Upper lobe of left lung (tissue), 6 donors: Measurements from ENCODE around the gene AFAP1L2. TPM values are rescaled to one million over a fixed set of nuclear protein-coding genes. Genes with fewer than 3 reads are reported as not detected.

Experiments
- ATAC-seq, 2 donors: fragments of 200-7000 bp; cut with Tn5 transposase; one replicate each; pipeline ENCODE4 v1.9.1; 2022; ENCODE audit warnings: mild to moderate bottlenecking in 2 of 2, moderate library complexity in 2 of 2; ENCODE audit not compliant: low FRiP score in 2 of 2
- DNase-seq, 2 donors: peaks; one replicate each; pipeline ENCODE4 v3.0.0-alpha.2; 2019 to 2020
- H3K27ac ChIP-seq, 4 donors: fragments of 200-600 bp; sonication (generic); one replicate each; pipeline ENCODE4 v1.5.1; 2016 to 2019
- H3K27me3 ChIP-seq, 4 donors: fragments of 200-600 bp; sonication (generic); one replicate each; pipeline ENCODE4 v1.5.1; 2017 to 2019
- H3K36me3 ChIP-seq, 4 donors: fragments of 200-600 bp; sonication (generic); one replicate each; pipeline ENCODE4 v1.5.1; 2016 to 2019
- H3K4me1 ChIP-seq, 4 donors: fragments of 200-600 bp; sonication (generic); one replicate each; pipeline ENCODE4 v1.5.1; 2018 to 2019
- H3K4me3 ChIP-seq, 4 donors: fragments of 200-600 bp; sonication (generic); one replicate each; pipeline ENCODE4 v1.5.1; 2017 to 2019; ENCODE audit warnings: mild to moderate bottlenecking in 2 of 4, moderate library complexity in 1 of 4
- H3K9me3 ChIP-seq, 4 donors: fragments of 200-600 bp; sonication (generic); one replicate each; pipeline ENCODE4 v1.5.1; 2018 to 2019
- EP300 ChIP-seq, 4 donors: sonication (generic); formaldehyde crosslinking; IDR thresholded peaks; one replicate each; pipeline ENCODE4 v1.5.1; 2017; ENCODE audit warnings: antibody characterized with exemption in 4 of 4, control low read depth in 2 of 4
- POLR2A ChIP-seq, 4 donors: fragments of 450-650 bp; IDR thresholded peaks; one replicate each; pipeline ENCODE4 v1.5.1; 2016 to 2017; ENCODE audit warnings: antibody characterized with exemption in 4 of 4, mild to moderate bottlenecking in 2 of 4
- POLR2AphosphoS5 ChIP-seq, 2 donors: sonication (generic); formaldehyde crosslinking; IDR thresholded peaks; one replicate each; pipeline ENCODE4 v1.5.1; 2017; ENCODE audit warnings: antibody characterized with exemption in 2 of 2
- WGBS, 2 donors: methylation state at CpG; one replicate each; pipeline ENCODE4 v1.1.5; 2017 to 2018; 5-methylcytosine and 5-hydroxymethylcytosine counted together
- total RNA-seq, 6 donors: library from RNA; depleted of rRNA in 4 of 6; stranded (reverse); fragments of >200 nt in 4 of 6; gene quantifications; one replicate each; pipeline versions ENCODE4 v1.1.0 to v1.2.1, GENCODE V29; 2016 to 2021
- TF ChIP-seq, protein P1 (sequence below), 6 experiments: fragments of 450-650 bp in 4 of 6; fragments of 200-600 bp in 2 of 6; sonication (generic) in 2 of 6; IDR thresholded peaks; one replicate each; pipeline ENCODE4 v1.5.1; 2016 to 2019; ENCODE audit warnings: antibody characterized with exemption in 6 of 6
- donor health status: DM: no; HTN: no; CAD: no; lungs with moderate emphysema.
- donor health status: DM: no; HTN: yes; CAD: no; lungs with severe emphysema.

Gene AFAP1L2
- total RNA-seq, 6 donors from 2014 or later: 2.3 to 9.6 (median 3.4) TPM

DNA sequence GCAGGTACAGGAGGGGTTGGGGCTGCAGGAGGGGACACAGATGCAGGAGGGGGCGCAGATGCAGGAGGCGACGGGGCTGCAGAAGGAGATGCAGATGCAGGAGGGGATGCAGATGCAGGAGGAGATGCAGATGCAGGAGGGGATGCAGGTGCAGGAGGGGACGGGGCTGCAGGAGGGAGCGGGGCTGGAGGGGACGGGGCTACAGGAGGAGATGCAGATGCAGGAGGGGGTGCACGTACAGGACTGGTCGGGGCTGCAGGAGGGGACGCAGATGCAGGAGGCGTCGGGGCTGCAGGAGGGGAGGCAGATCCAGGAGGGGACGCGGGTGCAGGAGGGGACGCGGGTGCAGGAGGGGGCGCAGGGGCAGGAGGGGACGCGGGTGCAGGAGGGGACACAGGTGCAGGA lies 98.8 kb downstream of the AFAP1L2 start:
- TF ChIP-seq POLR2A (IDR thresholded peaks at IDR 0.05) (no peak), POLR2AphosphoS5 (IDR thresholded peaks at IDR 0.05) (no peak), EP300 (IDR thresholded peaks at IDR 0.05) (no peak)
- TF ChIP-seq, protein P1, sequence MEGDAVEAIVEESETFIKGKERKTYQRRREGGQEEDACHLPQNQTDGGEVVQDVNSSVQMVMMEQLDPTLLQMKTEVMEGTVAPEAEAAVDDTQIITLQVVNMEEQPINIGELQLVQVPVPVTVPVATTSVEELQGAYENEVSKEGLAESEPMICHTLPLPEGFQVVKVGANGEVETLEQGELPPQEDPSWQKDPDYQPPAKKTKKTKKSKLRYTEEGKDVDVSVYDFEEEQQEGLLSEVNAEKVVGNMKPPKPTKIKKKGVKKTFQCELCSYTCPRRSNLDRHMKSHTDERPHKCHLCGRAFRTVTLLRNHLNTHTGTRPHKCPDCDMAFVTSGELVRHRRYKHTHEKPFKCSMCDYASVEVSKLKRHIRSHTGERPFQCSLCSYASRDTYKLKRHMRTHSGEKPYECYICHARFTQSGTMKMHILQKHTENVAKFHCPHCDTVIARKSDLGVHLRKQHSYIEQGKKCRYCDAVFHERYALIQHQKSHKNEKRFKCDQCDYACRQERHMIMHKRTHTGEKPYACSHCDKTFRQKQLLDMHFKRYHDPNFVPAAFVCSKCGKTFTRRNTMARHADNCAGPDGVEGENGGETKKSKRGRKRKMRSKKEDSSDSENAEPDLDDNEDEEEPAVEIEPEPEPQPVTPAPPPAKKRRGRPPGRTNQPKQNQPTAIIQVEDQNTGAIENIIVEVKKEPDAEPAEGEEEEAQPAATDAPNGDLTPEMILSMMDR (IDR thresholded peaks at IDR 0.05): no peak
- WGBS, 2 donors: 93 to 94% methylated on average over 17 to 18 of the region's 18 CpGs
- Histone ChIP-seq H3K27ac (no peak overlapping the region), H3K27me3 (no peaks in the 10 kb centered on the region), H3K36me3 (peaks cover 0 to 2% (median 0%) of the 10 kb centered on the region in 4 donors), H3K4me1 (peaks cover 10 to 18% (median 12%) of the 10 kb centered on the region in 4 donors), H3K4me3 (no peak overlapping the region), H3K9me3 (no peaks in the 10 kb centered on the region)
- ATAC-seq (no peak), DNase-seq (peak in 1 of 2 donors; percentile 56)

DNA sequence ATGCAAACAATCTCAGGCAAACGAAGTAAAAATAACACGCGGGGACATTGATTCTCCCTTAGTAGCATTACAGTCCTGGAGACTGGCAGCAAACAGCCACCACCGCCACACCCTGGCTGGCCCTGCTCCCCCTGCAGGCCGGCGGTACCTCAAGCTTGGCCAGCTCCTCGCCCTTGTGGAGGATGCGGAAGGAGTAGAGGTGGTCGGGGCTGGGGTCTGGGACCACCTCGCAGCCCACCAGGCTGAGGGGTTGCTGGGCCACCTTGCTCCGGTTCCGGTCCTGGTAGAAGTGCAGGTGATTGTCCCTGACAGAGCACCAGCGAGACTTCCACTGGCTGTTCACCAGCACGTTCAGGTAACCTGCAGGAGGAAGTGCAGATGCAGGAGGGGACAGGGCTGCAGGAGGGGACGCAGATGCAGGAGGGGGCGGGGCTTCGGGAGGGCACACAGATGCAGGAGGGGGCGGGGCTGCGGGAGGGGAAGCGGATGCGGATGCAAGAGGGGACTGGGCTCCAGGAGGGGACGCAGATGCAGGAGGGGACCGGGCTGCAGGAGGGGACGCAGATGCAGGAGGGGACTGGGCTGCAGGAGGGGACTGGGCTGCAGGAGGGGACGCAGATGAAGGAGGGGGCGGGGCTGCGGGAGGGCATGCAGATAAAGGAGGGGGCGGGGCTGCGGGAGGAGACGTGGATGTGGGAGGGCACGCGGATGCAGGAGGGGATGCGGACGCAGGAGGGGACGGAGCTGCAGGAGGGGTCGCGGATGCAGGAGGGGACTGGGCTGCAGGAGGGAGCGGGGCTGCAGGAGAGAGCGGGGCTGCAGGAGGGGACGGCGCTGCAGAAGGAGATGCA lies 99.5 kb downstream of the AFAP1L2 start:
- Histone ChIP-seq H3K4me1 (peaks cover 10 to 18% (median 12%) of the 10 kb centered on the region in 4 donors), H3K27me3 (no peaks in the 10 kb centered on the region), H3K36me3 (peaks cover 0 to 3% (median 1%) of the 10 kb centered on the region in 4 donors), H3K4me3 (peak overlapping the region in 3 of 4 donors; percentile 31 to 48 (median 44)), H3K27ac (peak overlapping the region in 2 of 4 donors; percentile 40 to 49), H3K9me3 (no peaks in the 10 kb centered on the region)
- ATAC-seq (peak; percentile 65 to 71), DNase-seq (peak; percentile 51 to 86)
- 8 to 20% methylated on average over 29 to 38 of the region's 41 CpGs for WGBS, 2 donors
- TF ChIP-seq POLR2AphosphoS5 (IDR thresholded peaks at IDR 0.05): no peak
- TF ChIP-seq, protein P1 (IDR thresholded peaks at IDR 0.05): peak in 5 of 6 experiments; percentile 31 to 58 (median 40)
- no peak for TF ChIP-seq EP300 (IDR thresholded peaks at IDR 0.05)
- no peak for TF ChIP-seq POLR2A (IDR thresholded peaks at IDR 0.05)

DNA sequence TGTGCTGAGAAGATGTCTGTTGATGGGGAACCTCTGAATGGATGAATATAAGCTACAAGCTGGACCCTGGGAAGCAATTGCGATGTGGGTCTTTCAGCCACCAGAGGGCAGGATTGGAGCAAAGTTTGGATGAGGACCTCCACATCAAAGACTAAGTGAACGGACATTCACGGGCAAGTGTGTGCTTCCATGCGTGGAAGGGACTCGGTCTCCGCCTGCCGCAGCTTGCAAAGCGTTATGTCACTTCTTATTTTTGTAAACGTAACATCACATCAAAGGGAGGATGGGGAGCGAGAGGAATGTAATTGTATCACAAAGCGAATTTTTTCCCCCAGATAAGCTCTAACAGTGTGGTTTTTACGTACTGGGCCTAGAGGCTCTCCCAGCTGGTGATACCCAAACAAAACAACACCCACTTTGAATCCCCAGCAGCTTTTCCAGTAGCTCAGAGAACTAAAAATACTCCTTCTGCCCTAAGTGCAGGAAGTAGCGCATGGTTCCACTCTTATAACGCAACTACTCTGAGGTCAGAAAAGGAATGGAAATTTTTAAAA lies 100.2 kb downstream of the AFAP1L2 start:
- H3K27me3 ChIP-seq: no peaks in the 10 kb centered on the region
- peaks cover 10 to 18% (median 12%) of the 10 kb centered on the region in 4 donors for H3K4me1 ChIP-seq
- peak in 1 of 2 donors; percentile 72 for DNase-seq
- WGBS, 2 donors: 1 to 4% methylated on average over 14 of the region's 14 CpGs
- no peaks in the 10 kb centered on the region for H3K9me3 ChIP-seq
- peaks cover 0 to 3% (median 1%) of the 10 kb centered on the region in 4 donors for H3K36me3 ChIP-seq
- peak; percentile 72 to 90 for ATAC-seq
- H3K27ac ChIP-seq: peak overlapping the region in 2 of 4 donors; percentile 40 to 49
- TF ChIP-seq EP300 (IDR thresholded peaks at IDR 0.05): peak in 1 of 4 donors; percentile 12
- TF ChIP-seq POLR2A (IDR thresholded peaks at IDR 0.05): no peak
- TF ChIP-seq POLR2AphosphoS5 (IDR thresholded peaks at IDR 0.05): peak in 1 of 2 donors; percentile 27
- TF ChIP-seq, protein P1 (IDR thresholded peaks at IDR 0.05): peak; percentile 69 to 85 (median 76)
- peak overlapping the region in 3 of 4 donors; percentile 31 to 48 (median 44) for H3K4me3 ChIP-seq

GRCh38 chr10:114303556-114303955 lies 100.7 kb downstream of the AFAP1L2 start:
- no peaks in the 10 kb centered on the region for H3K27me3 ChIP-seq
- peak overlapping the region in 2 of 4 donors; percentile 40 to 49 for H3K27ac ChIP-seq
- ATAC-seq (no peak), DNase-seq (no peak)
- H3K9me3 ChIP-seq: no peaks in the 10 kb centered on the region
- peaks cover 0 to 3% (median 1%) of the 10 kb centered on the region in 4 donors for H3K36me3 ChIP-seq
- H3K4me3 ChIP-seq: no peak overlapping the region
- peaks cover 10 to 18% (median 12%) of the 10 kb centered on the region in 4 donors for H3K4me1 ChIP-seq
- WGBS, 2 donors: 67 to 71% methylated on average over 10 of the region's 10 CpGs
- TF ChIP-seq EP300 (IDR thresholded peaks at IDR 0.05) (no peak), POLR2A (IDR thresholded peaks at IDR 0.05) (no peak), POLR2AphosphoS5 (IDR thresholded peaks at IDR 0.05) (no peak)
- TF ChIP-seq, protein P1 (IDR thresholded peaks at IDR 0.05): no peak
